ENCODE results near the gene AZI2. TPM values are rescaled to one million over a fixed set of nuclear protein-coding genes. Genes with fewer than 3 reads are reported as not detected.

AZI2 gene, protein sequence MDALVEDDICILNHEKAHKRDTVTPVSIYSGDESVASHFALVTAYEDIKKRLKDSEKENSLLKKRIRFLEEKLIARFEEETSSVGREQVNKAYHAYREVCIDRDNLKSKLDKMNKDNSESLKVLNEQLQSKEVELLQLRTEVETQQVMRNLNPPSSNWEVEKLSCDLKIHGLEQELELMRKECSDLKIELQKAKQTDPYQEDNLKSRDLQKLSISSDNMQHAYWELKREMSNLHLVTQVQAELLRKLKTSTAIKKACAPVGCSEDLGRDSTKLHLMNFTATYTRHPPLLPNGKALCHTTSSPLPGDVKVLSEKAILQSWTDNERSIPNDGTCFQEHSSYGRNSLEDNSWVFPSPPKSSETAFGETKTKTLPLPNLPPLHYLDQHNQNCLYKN
- total RNA-seq = 119 and 143 TPM in 2 replicates

DNA sequence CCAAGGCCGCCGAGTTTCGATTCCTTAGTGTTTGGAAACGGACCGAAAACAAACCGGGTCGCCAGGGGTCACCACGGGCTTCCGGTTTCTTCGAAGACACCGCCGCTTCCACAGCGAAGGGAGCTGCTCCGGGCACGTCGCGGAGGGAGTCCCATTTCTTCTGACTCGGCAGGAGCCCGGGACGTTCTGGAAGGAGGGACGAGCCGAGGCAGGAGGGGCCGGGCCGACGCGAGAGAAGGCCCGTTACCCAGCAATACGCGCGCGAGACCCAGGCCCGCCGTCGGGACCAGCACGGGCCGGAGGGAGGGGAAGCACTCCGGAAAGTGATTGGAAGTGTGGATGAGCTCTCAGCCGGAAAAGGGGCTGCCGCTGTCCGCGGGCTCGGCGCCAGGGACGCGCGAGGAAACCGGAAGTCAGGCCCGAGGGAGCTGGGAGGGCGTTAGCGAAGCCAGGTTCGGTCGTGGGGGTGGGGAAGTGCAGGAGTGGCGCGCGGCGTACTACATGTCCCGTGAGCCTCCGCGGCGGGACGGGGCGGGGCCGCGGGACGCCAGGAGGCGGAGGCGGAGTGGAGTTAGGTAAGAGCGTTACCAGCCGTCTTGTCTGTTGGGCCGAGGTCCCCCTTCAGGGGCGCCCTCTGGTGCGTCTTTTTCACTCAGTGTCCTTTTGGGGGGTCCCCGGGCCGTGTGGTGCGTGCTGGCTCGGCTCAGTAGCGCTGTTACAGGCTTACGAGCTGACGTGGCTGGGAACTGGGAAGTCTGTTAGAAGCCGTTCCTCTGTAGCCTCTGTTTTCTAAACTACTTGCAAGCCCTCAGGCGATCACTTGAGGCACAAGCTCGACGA, at the start of gene AZI2, which contains the start of gene ZCWPW2:
Gene AZI2, minus strand, starts transcription at position 196 of the 840 bp plus-strand sequence. CDS start 8,207 bp downstream, outside the sequence.
Gene ZCWPW2, plus strand, starts transcription at position 93 of the 840 bp plus-strand sequence. CDS start 64,348 bp downstream, outside the sequence.

Other genes with a start within 250 kb of the AZI2 start
- 7.8 and 8.6 TPM in 2 replicates for gene CMC1, start 107.2 kb downstream of the AZI2 start, total RNA-seq
- 0.91 and 2.2 TPM in 2 replicates for gene ZCWPW2, start 103 bp downstream of the AZI2 start, total RNA-seq

All from articular chondrocyte of knee joint (primary cell).